IMR-90 (cell line): Measurements from ENCODE around the gene HS3ST5. TPM values are rescaled to one million over a fixed set of nuclear protein-coding genes. Genes with fewer than 3 reads are reported as not detected.

Experiments used
- ATAC-seq: fragments of 200-7000 bp; cut with Tn5 transposase; 2 replicates; pipeline ENCODE4 v1.9.1; 2020; ENCODE audit warnings: low read depth, mild to moderate bottlenecking, moderate library complexity
- BruUV-seq: library from RNA; stranded (reverse); fragments of 400-500 nt; replicated peaks from 2 replicates; lab custom pipeline; 2021; lab: Mats Ljungman, UMichigan
- CTCF ChIA-PET: fragments of 300-600 bp; formaldehyde crosslinking; extraction: SDS; loops from one replicate; lab custom pipeline; 2021; ENCODE audit warnings: antibody characterized with exemption; lab: Yijun Ruan, JAX
- POLR2A ChIA-PET: fragments of 300-600 bp; sonication (Branson Sonifier 250); formaldehyde crosslinking; loops from one replicate; lab custom pipeline; 2022; ENCODE audit warnings: antibody characterized with exemption; ENCODE audit not compliant: unreplicated experiment; lab: Charles Lee
- DNase-seq: peaks from one replicate; pipeline ENCODE4 v3.0.0; 2013
- H2AFZ ChIP-seq: replicated peaks from 2 replicates; pipeline ENCODE3; 2013; ENCODE audit warnings: low read length, mild to moderate bottlenecking; ENCODE audit not compliant: poor library complexity
- H2AK5ac ChIP-seq: 2 replicates; pipeline ENCODE4 v1.6.1; 2013; ENCODE audit warnings: low read depth, low read length, inconsistent platforms
- H2AK9ac ChIP-seq: replicated peaks from 2 replicates; pipeline ENCODE3; 2013; ENCODE audit warnings: mild to moderate bottlenecking, low read depth, low read length, moderate library complexity; ENCODE audit not compliant: poor library complexity
- H2BK120ac ChIP-seq: 2 replicates; pipeline ENCODE4 v1.6.1; 2013; ENCODE audit warnings: low read depth, low read length, inconsistent platforms
- H2BK15ac ChIP-seq: 3 replicates; pipeline ENCODE4 v1.6.1; 2013; ENCODE audit warnings: low read depth, low read length, inconsistent platforms
- H2BK20ac ChIP-seq: 2 replicates; pipeline ENCODE4 v1.6.1; 2013; ENCODE audit warnings: low read depth, mild to moderate bottlenecking, inconsistent platforms, low read length, moderate library complexity
- H2BK5ac ChIP-seq: 2 replicates; pipeline ENCODE4 v1.6.1; 2013; ENCODE audit warnings: mild to moderate bottlenecking, low read depth, low read length, inconsistent platforms; ENCODE audit not compliant: poor library complexity, severe bottlenecking
- H3K14ac ChIP-seq: replicated peaks from 2 replicates; pipeline ENCODE4 v1.6.1; 2013; ENCODE audit warnings: low read depth, low read length, inconsistent platforms
- H3K18ac ChIP-seq: 2 replicates; pipeline ENCODE4 v1.6.1; 2013; ENCODE audit warnings: low read depth, low read length, control low read depth
- H3K23ac ChIP-seq: 2 replicates; pipeline ENCODE4 v1.6.1; 2013; ENCODE audit warnings: low read depth, low read length, inconsistent platforms
- H3K27ac ChIP-seq: 2 replicates; pipeline ENCODE4 v1.5.1; 2013; ENCODE audit warnings: mild to moderate bottlenecking, control low read depth, low read length; ENCODE audit not compliant: insufficient read depth
- H3K27me3 ChIP-seq: 2 replicates; pipeline ENCODE4 v1.6.1; 2013; ENCODE audit warnings: low read length; ENCODE audit not compliant: control insufficient read depth, insufficient read depth
- H3K36me3 ChIP-seq: 2 replicates; pipeline ENCODE4 v1.6.1; 2013; ENCODE audit warnings: low read length, mixed read lengths; ENCODE audit not compliant: control insufficient read depth, insufficient read depth
- H3K4ac ChIP-seq: 2 replicates; pipeline ENCODE4 v1.6.1; 2013; ENCODE audit warnings: low read depth, low read length, inconsistent platforms
- H3K4me1 ChIP-seq: 2 replicates; pipeline ENCODE4 v1.6.1; 2013; ENCODE audit warnings: low read length, mixed read lengths; ENCODE audit not compliant: control insufficient read depth, insufficient read depth
- H3K4me2 ChIP-seq: 2 replicates; pipeline ENCODE4 v1.6.1; 2013; ENCODE audit warnings: low read depth, mild to moderate bottlenecking, control low read depth, low read length, moderate library complexity
- H3K4me3 ChIP-seq: 2 replicates; pipeline ENCODE4 v1.5.1; 2013; ENCODE audit warnings: low read depth, mild to moderate bottlenecking, control low read depth, low read length, moderate library complexity; ENCODE audit not compliant: insufficient read depth
- H3K56ac ChIP-seq: 2 replicates; pipeline ENCODE4 v1.6.1; 2013; ENCODE audit warnings: low read length, inconsistent platforms; ENCODE audit not compliant: insufficient read depth; ENCODE audit errors: extremely low read depth
- H3K79me1 ChIP-seq, 2 experiments: 2 replicates each; pipeline ENCODE4 v1.6.1; 2013; ENCODE audit warnings: low read length in 2 of 2, inconsistent platforms in 1 of 2, low read depth in 1 of 2
- H3K9ac ChIP-seq: 2 replicates; pipeline ENCODE4 v1.6.1; 2013; ENCODE audit warnings: low read depth, low read length, control low read depth
- H3K9me1 ChIP-seq: 2 replicates; pipeline ENCODE4 v1.6.1; 2013; ENCODE audit warnings: low read length, inconsistent platforms; ENCODE audit not compliant: insufficient read depth
- H3K9me3 ChIP-seq: 2 replicates; pipeline ENCODE4 v1.6.1; 2013; ENCODE audit warnings: low read length; ENCODE audit not compliant: control insufficient read depth, insufficient read depth
- H4K20me1 ChIP-seq: 2 replicates; pipeline ENCODE4 v1.6.1; 2013; ENCODE audit warnings: low read length, inconsistent platforms; ENCODE audit not compliant: insufficient read depth
- H4K5ac ChIP-seq: 2 replicates; pipeline ENCODE4 v1.6.1; 2013; ENCODE audit warnings: mild to moderate bottlenecking, low read depth, low read length, control low read depth
- H4K8ac ChIP-seq, 2 experiments: 2 replicates each; pipeline ENCODE4 v1.6.1; 2013; ENCODE audit warnings: low read depth in 2 of 2, low read length in 2 of 2, control low read depth in 1 of 2, inconsistent platforms in 1 of 2
- H4K91ac ChIP-seq: 2 replicates; pipeline ENCODE4 v1.6.1; 2013; ENCODE audit warnings: low read depth, low read length, inconsistent platforms; ENCODE audit not compliant: insufficient read depth
- BHLHE40 ChIP-seq: fragments of 150-350 bp; IDR thresholded peaks from 2 replicates; pipeline ENCODE4 v1.6.1; 2016; ENCODE audit warnings: mild to moderate bottlenecking, low read depth, low read length
- CEBPB ChIP-seq: IDR thresholded peaks from 2 replicates; pipeline ENCODE4 v1.6.1; 2012; ENCODE audit warnings: low read depth, low read length, improper control_type of control experiment
- CHD1 ChIP-seq: IDR thresholded peaks from 2 replicates; pipeline ENCODE4 v1.6.1; 2012; ENCODE audit warnings: low read depth, low read length, improper control_type of control experiment
- FOS ChIP-seq: fragments of 150-350 bp; IDR thresholded peaks from 2 replicates; pipeline ENCODE4 v1.6.1; 2016; ENCODE audit warnings: low read depth, low read length
- MAFK ChIP-seq: IDR thresholded peaks from 2 replicates; pipeline ENCODE4 v1.6.1; 2012; ENCODE audit warnings: low read depth, low read length, improper control_type of control experiment
- MAZ ChIP-seq: IDR thresholded peaks from 2 replicates; pipeline ENCODE4 v1.6.1; 2012; ENCODE audit warnings: low read depth, mild to moderate bottlenecking, low read length, improper control_type of control experiment, moderate library complexity, borderline replicate concordance
- MXI1 ChIP-seq: IDR thresholded peaks from 2 replicates; pipeline ENCODE4 v1.6.1; 2012; ENCODE audit warnings: low read depth, mild to moderate bottlenecking, low read length, moderate library complexity, borderline replicate concordance
- NFE2L2 ChIP-seq: fragments of 150-350 bp; IDR thresholded peaks from 2 replicates; pipeline ENCODE4 v1.6.1; 2016; ENCODE audit warnings: low read depth, mild to moderate bottlenecking, low read length
- POLR2A ChIP-seq: IDR thresholded peaks from 2 replicates; pipeline ENCODE4 v1.6.1; 2012; ENCODE audit warnings: mild to moderate bottlenecking, low read depth, low read length
- RAD21 ChIP-seq: IDR thresholded peaks from 2 replicates; pipeline ENCODE4 v1.6.1; 2012; ENCODE audit warnings: low read length, improper control_type of control experiment
- RCOR1 ChIP-seq: IDR thresholded peaks from 2 replicates; pipeline ENCODE4 v1.6.1; 2012; ENCODE audit warnings: mild to moderate bottlenecking, low read length, improper control_type of control experiment; ENCODE audit not compliant: insufficient replicate concordance
- RFX5 ChIP-seq: IDR thresholded peaks from 2 replicates; pipeline ENCODE4 v1.8.0; 2012; ENCODE audit warnings: low read depth, mild to moderate bottlenecking, low read length, moderate library complexity
- SMC3 ChIP-seq: fragments of 150-350 bp; IDR thresholded peaks from 2 replicates; pipeline ENCODE4 v1.6.1; 2016; ENCODE audit warnings: low read depth, mild to moderate bottlenecking, antibody characterized with exemption, low read length, moderate library complexity
- WGBS, 2 experiments: methylation state at CpG; one replicate each; pipeline versions ENCODE4 v1.1.5 to v1.1.7; 2013; ENCODE audit warnings: missing lambda C conversion rate in 2 of 2; ENCODE audit not compliant: insufficient read length in 1 of 2; ENCODE audit errors: extremely low coverage in 2 of 2; 5-methylcytosine and 5-hydroxymethylcytosine counted together
- dilution Hi-C: fragments of 300-500 bp; cut with HindIII; formaldehyde crosslinking; loops from one replicate; pipeline ENCODE4 v1.14.3; 2018; ENCODE audit warnings: low sequenced_read_pairs; ENCODE audit not compliant: unreplicated experiment
- in situ Hi-C: fragments of 300-500 bp; cut with MboI; formaldehyde crosslinking; loops from 3 replicates; pipeline ENCODE4 v1.14.3; 2019; ENCODE audit warnings: low sequenced_read_pairs, inconsistent platforms, mixed read lengths
- intact Hi-C: fragments of 100-400 bp; cut with micrococcal nuclease; formaldehyde crosslinking; loops from 2 replicates; pipeline ENCODE4 v1.10.0; 2022
- polyA plus RNA-seq, 3 experiments: library from polyadenylated mRNA; depleted of rRNA; stranded (reverse); fragments of >200 nt; gene quantifications; 2 replicates each; pipeline ENCODE4 v1.2.3, GENCODE V29; 2012; ENCODE audit warnings: low replicate concordance in 1 of 3
- total RNA-seq: library from RNA; depleted of rRNA; stranded (reverse); fragments of >200 nt; gene quantifications from 2 replicates; pipeline ENCODE4 v1.2.3, GENCODE V29; 2012
- TF ChIP-seq, protein P1 (sequence below): fragments of 150-350 bp; IDR thresholded peaks from 2 replicates; pipeline ENCODE4 v1.6.1; 2016; ENCODE audit warnings: low read depth, mild to moderate bottlenecking, low read length, moderate library complexity, borderline replicate concordance

HS3ST5 gene
- total and polyA plus RNA-seq, 2 of the 4 experiments (the other 2 are of a cell fraction), result not detected

DNA sequence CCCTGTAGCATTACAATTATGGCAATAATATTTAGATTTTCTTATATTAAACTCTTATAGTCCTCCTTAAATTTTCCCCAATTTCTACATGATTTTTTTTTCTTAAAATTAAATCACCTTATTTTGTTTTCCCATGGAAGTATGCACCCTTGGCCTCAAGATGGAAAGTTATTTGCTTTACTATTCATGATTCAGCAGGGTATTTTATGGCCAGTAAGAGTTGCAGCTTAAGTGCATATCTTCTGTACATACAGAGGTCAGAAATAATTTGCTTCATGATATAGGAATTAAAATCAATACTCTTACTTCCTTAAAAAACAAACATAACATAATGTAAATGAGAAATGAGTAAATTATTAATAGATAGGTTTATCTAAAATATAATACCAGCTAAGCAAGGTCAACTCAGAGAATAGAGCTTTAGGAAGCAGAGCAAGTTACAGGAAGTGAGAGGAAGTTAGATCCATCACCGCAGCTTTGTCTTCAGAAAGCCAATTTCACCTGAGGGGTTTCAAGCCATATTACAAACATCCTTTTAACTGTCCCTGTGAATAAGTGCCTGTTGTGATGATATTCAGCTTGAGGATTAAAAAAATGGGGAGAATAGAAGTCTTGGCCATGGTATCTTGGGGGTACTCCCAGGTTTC is 24.6 kb upstream of the HS3ST5 start:
- Histone ChIP-seq H3K9ac (no peak overlapping the region), H3K27ac (no peak overlapping the region), H2BK20ac (no peak overlapping the region), H2BK120ac (no peak overlapping the region), H2AFZ (no peak overlapping the region), H2AK5ac (no peak overlapping the region), H3K4me2 (no peak overlapping the region), H2AK9ac (no peak overlapping the region), H3K27me3 (no peaks in the 10 kb centered on the region), H4K8ac (no peak overlapping the region), H3K4me3 (no peak overlapping the region), H3K56ac (no peak overlapping the region), H3K79me1 (no peaks in the 10 kb centered on the region), H3K18ac (no peak overlapping the region), H2BK15ac (no peak overlapping the region), H3K9me1 (no peaks in the 10 kb centered on the region), H3K14ac (no peak overlapping the region), H3K36me3 (no peaks in the 10 kb centered on the region), H3K9me3 (no peaks in the 10 kb centered on the region), H3K23ac (no peak overlapping the region), H4K91ac (no peak overlapping the region), H4K20me1 (no peaks in the 10 kb centered on the region), H3K4ac (no peak overlapping the region), H2BK5ac (no peak overlapping the region), H3K4me1 (no peaks in the 10 kb centered on the region), H4K5ac (no peak overlapping the region)
- intact Hi-C loops (no loop called here), in situ Hi-C loops (no loop called here), dilution Hi-C loops (no loop called here)
- ATAC-seq (no peak), DNase-seq (no peak)
- BruUV-seq, result no TSS peak
- TF ChIP-seq POLR2A (no peak), MAFK (no peak), RAD21 (no peak), CHD1 (no peak), SMC3 (no peak), RCOR1 (no peak), RFX5 (no peak), MAZ (no peak), BHLHE40 (no peak), CEBPB (no peak), NFE2L2 (no peak), FOS (no peak), MXI1 (no peak)
- TF ChIP-seq, protein P1, sequence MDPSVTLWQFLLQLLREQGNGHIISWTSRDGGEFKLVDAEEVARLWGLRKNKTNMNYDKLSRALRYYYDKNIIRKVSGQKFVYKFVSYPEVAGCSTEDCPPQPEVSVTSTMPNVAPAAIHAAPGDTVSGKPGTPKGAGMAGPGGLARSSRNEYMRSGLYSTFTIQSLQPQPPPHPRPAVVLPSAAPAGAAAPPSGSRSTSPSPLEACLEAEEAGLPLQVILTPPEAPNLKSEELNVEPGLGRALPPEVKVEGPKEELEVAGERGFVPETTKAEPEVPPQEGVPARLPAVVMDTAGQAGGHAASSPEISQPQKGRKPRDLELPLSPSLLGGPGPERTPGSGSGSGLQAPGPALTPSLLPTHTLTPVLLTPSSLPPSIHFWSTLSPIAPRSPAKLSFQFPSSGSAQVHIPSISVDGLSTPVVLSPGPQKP, result no peak
- CTCF ChIA-PET, result no interaction called here
- no CpG with 5 or more reads among the region's 1 CpG for WGBS, 2 experiments
- POLR2A ChIA-PET, result no interaction called here
